B cell (primary cell): ENCODE data around the gene LATS1. TPM values are rescaled to one million over a fixed set of nuclear protein-coding genes. Genes with fewer than 3 reads are reported as not detected.

Source experiments
- ATAC-seq: fragments of 200-7000 bp; cut with Tn5 transposase; one replicate; pipeline ENCODE4 v1.10.0; 2021; ENCODE audit warnings: low read depth, mild to moderate bottlenecking, moderate number of reproducible peaks, moderate library complexity
- CTCF ChIA-PET: fragments of 350-600 bp; sonication (Branson Sonifier 250); formaldehyde crosslinking; loops from one replicate; lab custom pipeline; 2021; ENCODE audit warnings: antibody characterized with exemption, inconsistent platforms; lab: Charles Lee
- POLR2A ChIA-PET: fragments of 350-600 bp; sonication (Branson Sonifier 250); formaldehyde crosslinking; loops from one replicate; lab custom pipeline; 2021; ENCODE audit warnings: antibody characterized with exemption; lab: Charles Lee
- DNase-seq: peaks from one replicate; pipeline ENCODE4 v3.0.0; 2013
- H2AFZ ChIP-seq: 2 replicates; pipeline ENCODE4 v1.6.1; 2012; ENCODE audit warnings: mild to moderate bottlenecking, low read depth, low read length; ENCODE audit not compliant: insufficient read depth, poor library complexity, severe bottlenecking
- H3K27ac ChIP-seq, 2 donors: 1 replicate in 1 of 2; 2 replicates in 1 of 2; pipeline ENCODE4 v1.5.1; 2012 to 2013; ENCODE audit warnings: low read length in 2 of 2, mild to moderate bottlenecking in 2 of 2, moderate library complexity in 1 of 2
- H3K27me3 ChIP-seq, 4 experiments: fragments of 200-600 bp in 1 of 4; sonication (generic) in 1 of 4; replicated peaks in 1 of 4; 1 replicate in 2 of 4; 2 replicates in 2 of 4; pipeline versions ENCODE4 v1.6.1 to v1.7.0; 2013 to 2016; ENCODE audit warnings: low read length in 3 of 4, mild to moderate bottlenecking in 2 of 4, mixed read lengths in 1 of 4, moderate library complexity in 1 of 4; ENCODE audit not compliant: insufficient read depth in 4 of 4, control insufficient read depth in 3 of 4; ENCODE audit errors: control extremely low read depth in 1 of 4
- H3K36me3 ChIP-seq, 2 experiments: replicated peaks in 1 of 2; 1 replicate in 1 of 2; 2 replicates in 1 of 2; pipeline versions ENCODE4 v1.6.1 to v1.7.1; 2013; ENCODE audit warnings: low read length in 1 of 2; ENCODE audit not compliant: insufficient read depth in 2 of 2, control insufficient read depth in 1 of 2; ENCODE audit errors: control extremely low read depth in 1 of 2, extremely low read depth in 1 of 2
- H3K4me1 ChIP-seq, 2 donors: fragments of 200-600 bp in 1 of 2; sonication (generic) in 1 of 2; 1 replicate in 1 of 2; 2 replicates in 1 of 2; pipeline versions ENCODE4 v1.5.1 to v1.6.1; 2013 to 2017; ENCODE audit warnings: low read length in 2 of 2; ENCODE audit not compliant: control insufficient read depth in 2 of 2, insufficient read depth in 2 of 2
- H3K4me2 ChIP-seq: replicated peaks from 2 replicates; pipeline ENCODE3; 2012; ENCODE audit warnings: mild to moderate bottlenecking, low read depth, low read length; ENCODE audit not compliant: poor library complexity, severe bottlenecking
- H3K4me3 ChIP-seq, 5 experiments: fragments of 200-600 bp in 1 of 5; sonication (generic) in 1 of 5; 1 replicate in 3 of 5; 2 replicates in 2 of 5; pipeline versions ENCODE4 v1.5.1 to v1.7.0; 2011 to 2016; ENCODE audit warnings: low read length in 4 of 5, mild to moderate bottlenecking in 4 of 5, low read depth in 2 of 5, control low read depth in 1 of 5, moderate library complexity in 1 of 5; ENCODE audit not compliant: insufficient read depth in 1 of 5; ENCODE audit errors: control extremely low read depth in 1 of 5, extremely low read depth in 1 of 5
- H3K79me2 ChIP-seq: fragments of 200-600 bp; sonication (generic); one replicate; pipeline ENCODE4 v1.6.0; 2016; ENCODE audit warnings: low read length; ENCODE audit not compliant: control insufficient read depth, insufficient read depth
- H3K9ac ChIP-seq: fragments of 200-600 bp; sonication (generic); 2 replicates; pipeline ENCODE4 v1.6.1; 2017; ENCODE audit warnings: mild to moderate bottlenecking, low read length, moderate library complexity
- H3K9me3 ChIP-seq, 3 donors: one replicate each; pipeline versions ENCODE4 v1.6.1 to v1.7.1; 2013; ENCODE audit warnings: low read length in 2 of 3; ENCODE audit not compliant: control insufficient read depth in 2 of 3, insufficient read depth in 1 of 3; ENCODE audit errors: control extremely low read depth in 1 of 3
- H4K20me1 ChIP-seq: 2 replicates; pipeline ENCODE4 v1.6.0; 2012; ENCODE audit warnings: mild to moderate bottlenecking, low read length; ENCODE audit not compliant: insufficient read depth, control insufficient read depth, poor library complexity, severe bottlenecking
- H3K27ac Mint-ChIP-seq: one replicate; pipeline ENCODE4 v1.8.0; 2021; ENCODE audit warnings: mixed read lengths
- H3K27me3 Mint-ChIP-seq: one replicate; pipeline ENCODE4 v1.8.0; 2021; ENCODE audit warnings: mixed read lengths
- H3K4me1 Mint-ChIP-seq: one replicate; pipeline ENCODE4 v1.8.0; 2021; ENCODE audit warnings: mixed read lengths
- H3K4me3 Mint-ChIP-seq: one replicate; pipeline ENCODE4 v1.8.0; 2021; ENCODE audit warnings: mixed read lengths
- H3K9me3 Mint-ChIP-seq: one replicate; pipeline ENCODE4 v1.8.0; 2022; ENCODE audit warnings: mixed read lengths; ENCODE audit not compliant: insufficient read depth
- CTCF ChIP-seq: fragments of 200-600 bp; IDR thresholded peaks from one replicate; pipeline ENCODE4 v1.8.0; 2022; ENCODE audit warnings: antibody characterized with exemption, mild to moderate bottlenecking
- EZH2 ChIP-seq: IDR thresholded peaks from 2 replicates; pipeline ENCODE4 v1.6.1; 2012; ENCODE audit warnings: borderline replicate concordance, low read depth, mild to moderate bottlenecking, moderate library complexity, low read length; ENCODE audit not compliant: insufficient read depth, poor library complexity, severe bottlenecking
- WGBS: methylation state at CpG from one replicate; pipeline ENCODE4 v1.1.5; 2013; ENCODE audit warnings: missing lambda C conversion rate; ENCODE audit not compliant: insufficient coverage; 5-methylcytosine and 5-hydroxymethylcytosine counted together
- intact Hi-C: fragments of 100-400 bp; cut with micrococcal nuclease; formaldehyde crosslinking; loops from one replicate; pipeline ENCODE4 v1.10.0; 2022
- polyA plus RNA-seq: library from polyadenylated mRNA; depleted of rRNA; stranded (reverse); fragments of >200 nt; gene quantifications from 2 replicates; pipeline ENCODE4 v1.2.3, GENCODE V29; 2012
- total RNA-seq, 2 donors: library from RNA; stranded (reverse); fragments of 120-200 nt in 1 of 2; gene quantifications; 1 replicate in 1 of 2; 2 replicates in 1 of 2; pipeline versions ENCODE4 v1.2.3 to v1.2.4, GENCODE V29; 2013 to 2022

Gene LATS1
- total and polyA plus RNA-seq, 2 donors (not counting 1 experiment from before 2014, with no cell fraction given), result 11.6 to 48.0 TPM

GRCh38 chr6:149660028-149660427, 57.9 kb downstream of the LATS1 start:
- H3K9me3 Mint-ChIP-seq, result no peaks in the 10 kb centered on the region
- ATAC-seq (no peak), DNase-seq (no peak)
- H3K27ac ChIP-seq, result no peak overlapping the region
- H4K20me1 ChIP-seq, result no peaks in the 10 kb centered on the region
- no peaks in the 10 kb centered on the region for H3K27me3 Mint-ChIP-seq
- no peaks in the 10 kb centered on the region for H3K79me2 ChIP-seq
- no peak overlapping the region for H3K4me3 Mint-ChIP-seq
- WGBS, result no CpG with 5 or more reads among the region's 4 CpGs
- ChIA-PET CTCF (no interaction called here), POLR2A (no interaction called here)
- no peak overlapping the region for H3K9ac ChIP-seq
- no peaks in the 10 kb centered on the region for H3K4me1 Mint-ChIP-seq
- intact Hi-C loops, result no loop called here
- no peaks in the 10 kb centered on the region for H3K4me1 ChIP-seq
- no peaks in the 10 kb centered on the region for H3K9me3 ChIP-seq
- TF ChIP-seq CTCF (no peak), EZH2 (no peak)
- no peaks in the 10 kb centered on the region for H3K27me3 ChIP-seq
- no peak overlapping the region for H3K27ac Mint-ChIP-seq
- no peak overlapping the region for H2AFZ ChIP-seq
- no peak overlapping the region for H3K4me3 ChIP-seq
- H3K4me2 ChIP-seq, result no peak overlapping the region
- peaks cover 11 to 22% of the 10 kb centered on the region in 2 experiments for H3K36me3 ChIP-seq

- no peak overlapping the region for H3K4me2 ChIP-seq
- Mint-ChIP-seq H3K4me1 (no peaks in the 10 kb centered on the region), H3K9me3 (no peaks in the 10 kb centered on the region), H3K27ac (no peak overlapping the region), H3K27me3 (no peaks in the 10 kb centered on the region), H3K4me3 (no peak overlapping the region)
- no peak overlapping the region for H3K4me3 ChIP-seq
- intact Hi-C loops, result no loop called here
- no peak for TF ChIP-seq CTCF
- no peak for TF ChIP-seq EZH2
- H3K4me1 ChIP-seq, result no peaks in the 10 kb centered on the region
- ATAC-seq, result no peak
- no peaks in the 10 kb centered on the region for H3K9me3 ChIP-seq
- H3K27me3 ChIP-seq, result no peaks in the 10 kb centered on the region
- H4K20me1 ChIP-seq, result no peaks in the 10 kb centered on the region
- CTCF ChIA-PET, result interaction anchor here (0.6 kb wide), 1 partner anchor 40 kb away, joined by 3 read pairs; no protein-coding TSS in a partner anchor
- H3K79me2 ChIP-seq, result no peaks in the 10 kb centered on the region
- POLR2A ChIA-PET, result no interaction called here
- 100% methylated on average over 2 of the region's 5 CpGs for WGBS
- H3K27ac ChIP-seq, result no peak overlapping the region
- no peak for DNase-seq
- no peak overlapping the region for H2AFZ ChIP-seq
- no peak overlapping the region for H3K9ac ChIP-seq
- H3K36me3 ChIP-seq, result peaks cover 10 to 14% of the 10 kb centered on the region in 2 experiments
Measured at GRCh38 chr6:149657441-149657840, 60.5 kb downstream of the LATS1 start.
